Adrenal gland (tissue), 5 donors: ENCODE data around the gene RAB21.

Source experiments
- CTCF ChIP-seq, 6 experiments: fragments of 450-650 bp in 4 of 6; fragments of 200-600 bp in 2 of 6; sonication (generic) in 1 of 6; IDR thresholded peaks; 1 replicate in 5 of 6; 2 replicates in 1 of 6; pipeline versions ENCODE4 v1.5.1 to v1.8.0; 2016 to 2021; ENCODE audit warnings: antibody characterized with exemption in 6 of 6, mild to moderate bottlenecking in 2 of 6, moderate library complexity in 1 of 6
- POLR2A ChIP-seq, 2 donors: fragments of 450-650 bp; IDR thresholded peaks; one replicate each; pipeline ENCODE4 v1.6.1; 2017; ENCODE audit warnings: antibody characterized with exemption in 2 of 2, mild to moderate bottlenecking in 2 of 2, moderate library complexity in 1 of 2
- donor health status: DM: no; HTN: no; CAD: no.

- TF ChIP-seq CTCF (IDR thresholded peaks at IDR 0.05) (no peak), POLR2A (IDR thresholded peaks at IDR 0.05) (no peak)
Measured at GRCh38 chr12:71726548-71726947, 28.1 kb upstream of the RAB21 start.
